ENCODE data around the gene SQOR.

Gene SQOR

GRCh38 chr15:45714590-45715488 lies 80.0 kb downstream of the SQOR start:
- peak; percentile 34 for DNase-seq

GRCh38 chr15:45715528-45715927 lies 80.7 kb downstream of the SQOR start:
- DNase-seq, result no peak

DNA sequence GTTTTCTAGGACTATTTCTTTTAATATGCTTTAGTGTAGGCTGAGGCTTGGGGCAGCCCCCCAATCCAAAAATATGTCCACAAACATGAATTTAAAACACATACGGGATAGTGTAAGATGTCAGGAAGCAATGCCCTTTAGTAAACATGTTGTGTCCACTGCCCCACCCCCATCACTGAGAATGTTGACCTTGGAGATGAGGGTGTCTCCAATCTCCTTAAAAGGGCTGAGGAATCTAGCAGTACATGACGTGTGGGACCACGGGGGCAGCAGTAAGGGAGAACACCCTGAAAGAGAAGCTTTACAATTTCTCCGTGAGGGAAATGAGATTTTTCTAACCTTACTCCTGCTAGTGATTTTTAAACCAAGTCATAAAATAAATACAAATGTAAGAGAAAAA lies 84.7 kb downstream of the SQOR start:
- DNase-seq, result no peak

GRCh38 chr15:45720183-45720582 lies 85.4 kb downstream of the SQOR start:
- DNase-seq, result no peak

DNA sequence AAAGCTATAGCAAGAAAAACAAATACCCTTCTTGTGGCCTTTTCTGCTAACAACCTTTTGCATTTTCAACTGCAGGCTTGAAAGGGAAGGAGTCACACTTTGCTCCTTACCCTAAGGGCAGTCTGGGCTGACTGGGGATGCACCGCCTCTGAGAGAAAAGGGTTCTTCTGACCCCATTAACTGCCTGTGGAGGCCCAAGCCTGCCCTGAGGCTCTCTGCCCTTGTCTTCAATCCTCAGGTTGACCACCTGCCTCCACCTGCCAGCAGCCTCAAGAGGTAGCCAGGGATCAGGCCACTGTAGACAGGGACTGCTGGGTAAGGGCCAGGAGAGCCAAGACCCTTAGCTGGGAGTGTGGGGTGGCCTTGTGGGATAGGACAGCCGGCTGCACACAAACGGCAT lies 93.8 kb downstream of the SQOR start:
- no peak for DNase-seq

- no peak for DNase-seq
Measured at GRCh38 chr15:45729141-45729540, 94.3 kb downstream of the SQOR start.

DNA sequence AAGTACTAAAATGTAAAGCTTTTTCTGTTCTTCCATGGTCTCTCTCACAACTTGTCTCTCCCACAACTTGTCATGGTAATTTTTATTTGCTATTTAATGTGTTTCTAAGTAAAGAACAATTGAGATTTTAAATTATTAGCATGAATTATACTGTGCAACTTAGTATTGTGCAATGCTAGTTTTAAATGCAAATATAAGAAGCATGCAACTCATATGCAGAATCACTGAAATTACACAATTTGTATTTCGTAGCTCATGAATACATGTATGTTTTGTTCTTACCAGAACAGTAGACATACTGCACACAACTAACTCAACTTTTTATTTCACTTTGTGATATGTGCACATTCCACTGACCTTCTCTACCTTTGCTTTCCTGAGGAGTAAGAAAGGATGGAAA lies 96.5 kb downstream of the SQOR start:
- no peak for DNase-seq

GRCh38 chr15:45732662-45733061 lies 97.8 kb downstream of the SQOR start:
- no peak for DNase-seq

DNA sequence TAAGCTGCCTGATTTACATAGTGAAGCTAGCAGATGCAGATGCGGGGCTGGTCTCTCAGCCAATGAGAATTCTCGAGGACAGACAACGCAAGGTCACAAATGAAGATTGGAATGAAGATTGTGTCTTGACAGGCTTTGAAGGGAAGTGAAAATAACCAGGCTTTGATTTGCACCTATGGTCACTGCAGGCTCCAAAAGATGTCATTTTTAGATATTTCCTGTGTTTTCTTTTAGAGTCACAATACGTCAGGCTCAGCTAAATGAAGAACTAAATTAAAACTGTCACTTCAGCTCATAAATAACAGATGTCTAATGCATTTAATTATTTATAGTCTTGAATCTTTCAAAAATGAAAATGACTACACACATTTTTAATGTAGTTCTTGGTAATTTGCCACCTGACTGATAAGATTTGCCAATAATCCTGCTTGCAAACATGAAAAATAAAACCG lies 99.5 kb downstream of the SQOR start:
- no peak for DNase-seq
